ENCODE results near the gene MAN1C1.

DNA sequence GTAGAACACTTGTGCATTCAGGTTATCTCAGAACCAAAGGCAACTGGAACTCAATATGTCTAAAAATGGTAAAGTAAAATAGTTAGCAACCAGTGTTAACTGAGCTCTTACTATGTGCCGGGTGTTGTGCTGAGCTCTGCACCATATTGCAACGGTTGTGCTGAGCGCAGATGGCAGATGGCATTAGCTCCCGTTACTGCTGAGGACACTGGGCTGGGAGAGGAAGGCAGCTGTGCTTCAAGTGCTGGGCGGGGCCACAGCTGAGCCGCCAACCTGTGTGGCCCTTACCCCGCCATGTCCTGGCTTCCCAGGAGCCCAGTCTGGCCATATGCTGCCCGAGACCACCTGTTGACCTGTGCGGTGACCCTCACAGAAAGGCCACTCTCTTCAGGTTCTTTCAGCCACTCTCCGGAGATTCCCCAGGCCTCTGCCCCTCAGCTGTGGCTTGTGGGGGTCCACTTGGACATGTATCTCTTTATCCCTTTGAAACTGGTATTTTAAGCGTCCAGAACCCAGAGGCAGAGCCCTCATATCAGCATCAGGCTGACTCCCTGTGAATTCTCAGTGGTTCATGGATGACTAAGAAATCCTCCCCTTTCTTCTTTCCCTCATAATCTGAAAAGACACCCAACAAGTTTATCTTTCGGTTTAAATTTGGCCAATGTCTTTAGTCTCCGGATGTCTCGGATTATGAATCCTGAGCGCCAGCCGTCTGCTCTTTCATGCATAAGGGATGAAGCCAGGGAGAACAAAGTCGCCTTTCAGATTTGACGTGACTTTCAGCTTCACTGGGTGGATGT, 46.8 kb upstream of the MAN1C1 start:
- TF ChIP-seq CTCF (IDR thresholded peaks at IDR 0.05) (no peak), POLR2A (IDR thresholded peaks at IDR 0.05) (no peak)
